Measurements from ENCODE around the gene IRX6. TPM values are rescaled to one million over a fixed set of nuclear protein-coding genes. Genes with fewer than 3 reads are reported as not detected.
A peak's percentile ranks its signal among the peaks of the same experiment; 100 is the strongest.

The IRX6 gene
- total RNA-seq, 1 experiment from 2014 or later = not detected

DNA sequence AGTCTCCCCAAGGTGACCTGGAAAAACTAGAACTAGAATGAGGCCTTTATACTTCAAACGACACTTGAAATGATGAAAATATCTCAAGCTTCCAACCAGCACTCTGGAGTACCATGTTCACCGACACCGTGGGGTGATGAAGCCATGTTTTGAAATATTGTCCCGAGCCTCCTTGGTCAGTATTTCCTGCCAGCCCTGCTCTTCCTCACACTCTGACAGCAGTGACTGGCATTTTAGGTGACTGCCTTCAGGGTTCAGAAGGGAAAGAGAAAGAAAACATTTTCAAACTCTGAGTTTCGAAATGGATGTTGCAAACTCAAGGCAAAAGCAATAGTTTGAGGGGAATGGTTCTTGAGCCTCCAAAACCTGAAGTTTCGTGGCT lies 39.3 kb upstream of the IRX6 start:
- no peak overlapping the region for H3K56ac ChIP-seq (ENCODE audit: insufficient read length, low read depth, low read length)
- H3K23ac ChIP-seq (ENCODE audit: insufficient read length, low read depth, low read length) = no peak overlapping the region
- no peaks in the 10 kb centered on the region for H3K27me3 ChIP-seq (ENCODE audit: insufficient read depth, low read length)
- H3K9ac ChIP-seq (ENCODE audit: extremely low read depth, insufficient read length, low read length) = no peak overlapping the region
- no peak overlapping the region for H4K91ac ChIP-seq (ENCODE audit: insufficient read length, low read depth, low read length)
- H3K79me1 ChIP-seq (ENCODE audit: insufficient read depth, low read depth, low read length, poor library complexity, severe bottlenecking) = no peaks in the 10 kb centered on the region
- Mint-ChIP-seq H3K4me1 (peaks cover 6 to 11% of the 10 kb centered on the region in 2 experiments), H3K27me3 (ENCODE audit: low read depth) (peaks cover 5% of the 10 kb centered on the region; the same call in 1 of the 2 replicates), H3K4me3 (no peak overlapping the region), H3K27ac (no peak overlapping the region), H3K36me3 (ENCODE audit: insufficient read depth in 1 of 3, low read depth in 3 of 3) (peaks cover 0 to 15% (median 3%) of the 10 kb centered on the region in 3 experiments; a peak in 5 of 7 replicates), H3K9me3 (peaks cover 10 to 13% of the 10 kb centered on the region in 2 experiments)
- H2BK120ac ChIP-seq (ENCODE audit: low read depth, low read length, poor library complexity, severe bottlenecking) = no peak overlapping the region
- H4K8ac ChIP-seq (replicated peaks; ENCODE audit: insufficient read length, low read depth, low read length) = no peak overlapping the region
- no peak overlapping the region for H2AK5ac ChIP-seq (ENCODE audit: insufficient read length, low read length)
- H3K14ac ChIP-seq (ENCODE audit: insufficient read depth, low read length) = no peak overlapping the region
- H3K23me2 ChIP-seq (ENCODE audit: insufficient read length, low read depth, low read length, poor library complexity, severe bottlenecking) = no peaks in the 10 kb centered on the region
- no peak overlapping the region for H4K5ac ChIP-seq (ENCODE audit: insufficient read length, low read depth, low read length)
- H3K27ac ChIP-seq (ENCODE audit: insufficient read length, low read depth, low read length) = no peak overlapping the region
- TF ChIP-seq, protein P1, sequence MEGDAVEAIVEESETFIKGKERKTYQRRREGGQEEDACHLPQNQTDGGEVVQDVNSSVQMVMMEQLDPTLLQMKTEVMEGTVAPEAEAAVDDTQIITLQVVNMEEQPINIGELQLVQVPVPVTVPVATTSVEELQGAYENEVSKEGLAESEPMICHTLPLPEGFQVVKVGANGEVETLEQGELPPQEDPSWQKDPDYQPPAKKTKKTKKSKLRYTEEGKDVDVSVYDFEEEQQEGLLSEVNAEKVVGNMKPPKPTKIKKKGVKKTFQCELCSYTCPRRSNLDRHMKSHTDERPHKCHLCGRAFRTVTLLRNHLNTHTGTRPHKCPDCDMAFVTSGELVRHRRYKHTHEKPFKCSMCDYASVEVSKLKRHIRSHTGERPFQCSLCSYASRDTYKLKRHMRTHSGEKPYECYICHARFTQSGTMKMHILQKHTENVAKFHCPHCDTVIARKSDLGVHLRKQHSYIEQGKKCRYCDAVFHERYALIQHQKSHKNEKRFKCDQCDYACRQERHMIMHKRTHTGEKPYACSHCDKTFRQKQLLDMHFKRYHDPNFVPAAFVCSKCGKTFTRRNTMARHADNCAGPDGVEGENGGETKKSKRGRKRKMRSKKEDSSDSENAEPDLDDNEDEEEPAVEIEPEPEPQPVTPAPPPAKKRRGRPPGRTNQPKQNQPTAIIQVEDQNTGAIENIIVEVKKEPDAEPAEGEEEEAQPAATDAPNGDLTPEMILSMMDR (conservative IDR thresholded peaks at IDR 0.05) = no peak
- H3K79me2 ChIP-seq (ENCODE audit: insufficient read depth, low read length) = no peaks in the 10 kb centered on the region
- no peaks in the 10 kb centered on the region for H3K9me3 ChIP-seq (ENCODE audit: control insufficient read depth, low read depth, low read length)
- H3K4me2 ChIP-seq (ENCODE audit: insufficient read depth, insufficient read length, low read length) = no peak overlapping the region
- H3K4me1 ChIP-seq (ENCODE audit: insufficient read depth, low read length) = 0 out of 2 replicates have a peak, but pooled peaks cover 3% of the 10 kb centered on the region
- no peak overlapping the region for H2BK5ac ChIP-seq (ENCODE audit: insufficient read length, low read length)
- H2BK20ac ChIP-seq (ENCODE audit: low read depth, low read length, poor library complexity, severe bottlenecking) = no peak overlapping the region
- WGBS (ENCODE audit: extremely low coverage, insufficient read length, low lambda C conversion rate) = no CpG with 5 or more reads among the region's 6 CpGs
- DNase-seq = no peak
- H2AFZ ChIP-seq (ENCODE audit: low read length) = peak overlapping the region; percentile 48
- no peak overlapping the region for H2BK12ac ChIP-seq (ENCODE audit: insufficient read length, low read depth, low read length)
- no peak overlapping the region for H3T11ph ChIP-seq (ENCODE audit: low read length)
- no peak overlapping the region for H2BK15ac ChIP-seq (ENCODE audit: low read depth, low read length)
- H4K20me1 ChIP-seq (ENCODE audit: control insufficient read depth, insufficient read depth, insufficient read length) = no peaks in the 10 kb centered on the region
- no peak overlapping the region for H3K18ac ChIP-seq (ENCODE audit: insufficient read length, low read depth, low read length)
- H3K4ac ChIP-seq (ENCODE audit: low read depth, low read length) = no peak overlapping the region
